IPS-NIHi11 (cell line): Measurements from ENCODE around the gene SLBP.

Experiments used
- DNase-seq: peaks from one replicate; pipeline ENCODE4 v3.0.0; 2012; ENCODE audit warnings: mixed read lengths, low spot score

Gene SLBP

GRCh38 chr4:1654216-1654955 lies 57.7 kb downstream of the SLBP start:
- DNase-seq = no peak

- DNase-seq = no peak
Observed at GRCh38 chr4:1653776-1654175, 58.3 kb downstream of the SLBP start.

GRCh38 chr4:1652088-1652487 lies 60.0 kb downstream of the SLBP start:
- DNase-seq = no peak

- no peak for DNase-seq
Observed at GRCh38 chr4:1651609-1652008, 60.5 kb downstream of the SLBP start.

- no peak for DNase-seq
Observed at GRCh38 chr4:1648962-1649361, 63.2 kb downstream of the SLBP start.

GRCh38 chr4:1647432-1647831 lies 64.7 kb downstream of the SLBP start:
- DNase-seq = no peak

- DNase-seq = no peak
Observed at GRCh38 chr4:1646690-1647089, 65.4 kb downstream of the SLBP start.

- peak; percentile 75 for DNase-seq
Observed at GRCh38 chr4:1644891-1645657, 67.0 kb downstream of the SLBP start.

- no peak for DNase-seq
Observed at GRCh38 chr4:1643971-1644735, 68.0 kb downstream of the SLBP start.
